HepG2 (cell line): Measurements from ENCODE around the gene SERPINA9. TPM values are rescaled to one million over a fixed set of nuclear protein-coding genes. Genes with fewer than 3 reads are reported as not detected.

Experiments
- HOXA5 ChIP-seq: sonication (generic); formaldehyde crosslinking; IDR thresholded peaks from 2 replicates; pipeline ENCODE4 v1.4.0; 2020; ENCODE audit warnings: missing genetic modification reagents
- ZNF749 ChIP-seq: sonication (generic); formaldehyde crosslinking; IDR thresholded peaks from 2 replicates; pipeline ENCODE4 v1.8.0; 2022; ENCODE audit warnings: mild to moderate bottlenecking, missing genetic modification reagents, moderate library complexity, borderline replicate concordance
- ZNF878 ChIP-seq: sonication (generic); formaldehyde crosslinking; IDR thresholded peaks from 2 replicates; pipeline ENCODE4 v1.8.1; 2023; ENCODE audit warnings: mild to moderate bottlenecking, missing genetic modification reagents, moderate library complexity
- ZSCAN31 ChIP-seq: sonication (generic); formaldehyde crosslinking; IDR thresholded peaks from 2 replicates; pipeline ENCODE4 v1.5.0; 2020; ENCODE audit warnings: low read depth, mild to moderate bottlenecking, missing genetic modification reagents
- polyA plus RNA-seq, 8 experiments: library from polyadenylated mRNA; depleted of rRNA in 3 of 8; stranded (reverse) in 7 of 8; unstranded in 1 of 8; fragments of >200 nt; fragmentation: Illumina TruSeq in 4 of 8; extraction: Trizol in 4 of 8; gene quantifications; 2 replicates each; pipeline versions ENCODE4 v1.2.1 to v1.2.3, GENCODE V29; 2011 to 2016; ENCODE audit warnings: low read depth in 4 of 8, missing spikeins in 1 of 8, mixed read lengths in 1 of 8; ENCODE audit not compliant: insufficient read depth in 1 of 8
- total RNA-seq, 5 experiments: library from RNA; depleted of rRNA; stranded (reverse); fragments of >200 nt; fragmentation: Illumina TruSeq; extraction: Trizol; gene quantifications; 2 replicates each; pipeline ENCODE4 v1.2.3, GENCODE V29; 2016; ENCODE audit warnings: low read depth in 1 of 5
- TF ChIP-seq, protein P1 (sequence below), 2 experiments: fragments of 450-650 bp in 1 of 2; sonication (generic) in 1 of 2; formaldehyde crosslinking in 1 of 2; IDR thresholded peaks; 2 replicates each; pipeline versions ENCODE4 v1.6.1 to v1.8.0; 2016 to 2022; ENCODE audit warnings: antibody characterized with exemption in 1 of 2, mild to moderate bottlenecking in 1 of 2, missing genetic modification reagents in 1 of 2

The SERPINA9 gene
- total and polyA plus RNA-seq, 2 of the 13 experiments (the other 11 are each of a cell fraction or from before 2014, with no cell fraction given): 0.21 TPM; not detected in 1

DNA sequence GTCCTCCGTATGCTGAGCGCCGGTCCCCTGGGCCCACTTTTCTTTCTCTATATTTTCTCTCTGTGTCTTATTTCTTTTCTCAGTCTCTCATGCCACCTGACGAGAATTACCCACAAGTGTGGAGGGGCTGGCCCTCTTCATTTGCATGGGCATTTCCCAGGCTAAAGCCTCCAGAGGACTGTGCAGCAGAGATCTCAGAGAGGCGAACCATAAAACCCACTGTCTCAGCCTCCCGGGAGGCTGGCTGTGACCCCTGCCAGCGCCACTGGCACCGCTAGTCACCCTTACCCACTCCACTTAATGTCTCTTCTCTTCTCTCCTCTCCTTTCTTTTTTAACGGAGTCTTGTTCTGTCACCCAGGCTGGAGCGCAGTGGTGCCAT lies 7.1 kb upstream of the SERPINA9 start (continued):
- TF ChIP-seq, protein P1, sequence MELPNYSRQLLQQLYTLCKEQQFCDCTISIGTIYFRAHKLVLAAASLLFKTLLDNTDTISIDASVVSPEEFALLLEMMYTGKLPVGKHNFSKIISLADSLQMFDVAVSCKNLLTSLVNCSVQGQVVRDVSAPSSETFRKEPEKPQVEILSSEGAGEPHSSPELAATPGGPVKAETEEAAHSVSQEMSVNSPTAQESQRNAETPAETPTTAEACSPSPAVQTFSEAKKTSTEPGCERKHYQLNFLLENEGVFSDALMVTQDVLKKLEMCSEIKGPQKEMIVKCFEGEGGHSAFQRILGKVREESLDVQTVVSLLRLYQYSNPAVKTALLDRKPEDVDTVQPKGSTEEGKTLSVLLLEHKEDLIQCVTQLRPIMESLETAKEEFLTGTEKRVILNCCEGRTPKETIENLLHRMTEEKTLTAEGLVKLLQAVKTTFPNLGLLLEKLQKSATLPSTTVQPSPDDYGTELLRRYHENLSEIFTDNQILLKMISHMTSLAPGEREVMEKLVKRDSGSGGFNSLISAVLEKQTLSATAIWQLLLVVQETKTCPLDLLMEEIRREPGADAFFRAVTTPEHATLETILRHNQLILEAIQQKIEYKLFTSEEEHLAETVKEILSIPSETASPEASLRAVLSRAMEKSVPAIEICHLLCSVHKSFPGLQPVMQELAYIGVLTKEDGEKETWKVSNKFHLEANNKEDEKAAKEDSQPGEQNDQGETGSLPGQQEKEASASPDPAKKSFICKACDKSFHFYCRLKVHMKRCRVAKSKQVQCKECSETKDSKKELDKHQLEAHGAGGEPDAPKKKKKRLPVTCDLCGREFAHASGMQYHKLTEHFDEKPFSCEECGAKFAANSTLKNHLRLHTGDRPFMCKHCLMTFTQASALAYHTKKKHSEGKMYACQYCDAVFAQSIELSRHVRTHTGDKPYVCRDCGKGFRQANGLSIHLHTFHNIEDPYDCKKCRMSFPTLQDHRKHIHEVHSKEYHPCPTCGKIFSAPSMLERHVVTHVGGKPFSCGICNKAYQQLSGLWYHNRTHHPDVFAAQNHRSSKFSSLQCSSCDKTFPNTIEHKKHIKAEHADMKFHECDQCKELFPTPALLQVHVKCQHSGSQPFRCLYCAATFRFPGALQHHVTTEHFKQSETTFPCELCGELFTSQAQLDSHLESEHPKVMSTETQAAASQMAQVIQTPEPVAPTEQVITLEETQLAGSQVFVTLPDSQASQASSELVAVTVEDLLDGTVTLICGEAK (IDR thresholded peaks at IDR 0.05): no peak
- TF ChIP-seq, protein P1 (CRISPR knock-in tag; IDR thresholded peaks at IDR 0.05): no peak
- 0 out of 2 replicates have a peak, but pooled peaks have one; percentile 2 for TF ChIP-seq ZNF878
- TF ChIP-seq ZSCAN31 (CRISPR knock-in tag): no peak
- no peak for TF ChIP-seq HOXA5 (CRISPR knock-in tag)
- TF ChIP-seq ZNF749 (CRISPR knock-in tag): no peak
- TF ChIP-seq, all 625 proteins: peak for 13
